Measurements from ENCODE around the gene SLIT3.

The SLIT3 gene

DNA sequence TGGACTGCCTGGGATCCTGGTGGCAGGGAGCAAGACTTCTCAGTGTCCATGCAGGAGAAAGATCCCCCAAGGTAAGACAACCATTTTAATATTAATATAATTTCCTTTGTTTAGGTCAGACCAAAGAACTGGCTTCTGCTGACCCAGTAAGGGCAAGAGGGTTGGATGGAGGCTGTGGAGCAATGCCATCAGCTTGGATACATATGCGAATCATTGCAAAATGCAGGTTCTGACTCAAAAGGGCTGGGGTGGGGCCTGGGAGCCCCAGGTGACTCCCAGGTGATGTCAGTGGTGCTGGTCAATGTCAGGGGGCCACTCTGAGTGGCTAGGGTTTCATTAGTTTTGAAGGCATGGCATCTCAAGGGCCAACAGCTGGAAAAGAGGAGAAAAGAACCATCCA is 632.9 kb downstream of the SLIT3 start:
- Histone ChIP-seq H3K4me1 (ENCODE audit: control insufficient read depth, insufficient read depth, low read length) (no peaks in the 10 kb centered on the region), H3K9ac (ENCODE audit: low read length) (no peak overlapping the region), H3K27me3 (ENCODE audit: control insufficient read depth, insufficient read depth, low read length) (no peaks in the 10 kb centered on the region), H3K9me3 (ENCODE audit: control insufficient read depth, insufficient read depth, low read depth, low read length) (no peaks in the 10 kb centered on the region), H3K27ac (ENCODE audit: low read depth, low read length) (no peak overlapping the region), H3K4me3 (ENCODE audit: low read depth, low read length) (no peak overlapping the region), H3K36me3 (ENCODE audit: control insufficient read depth, insufficient read depth, low read length) (no peaks in the 10 kb centered on the region)

DNA sequence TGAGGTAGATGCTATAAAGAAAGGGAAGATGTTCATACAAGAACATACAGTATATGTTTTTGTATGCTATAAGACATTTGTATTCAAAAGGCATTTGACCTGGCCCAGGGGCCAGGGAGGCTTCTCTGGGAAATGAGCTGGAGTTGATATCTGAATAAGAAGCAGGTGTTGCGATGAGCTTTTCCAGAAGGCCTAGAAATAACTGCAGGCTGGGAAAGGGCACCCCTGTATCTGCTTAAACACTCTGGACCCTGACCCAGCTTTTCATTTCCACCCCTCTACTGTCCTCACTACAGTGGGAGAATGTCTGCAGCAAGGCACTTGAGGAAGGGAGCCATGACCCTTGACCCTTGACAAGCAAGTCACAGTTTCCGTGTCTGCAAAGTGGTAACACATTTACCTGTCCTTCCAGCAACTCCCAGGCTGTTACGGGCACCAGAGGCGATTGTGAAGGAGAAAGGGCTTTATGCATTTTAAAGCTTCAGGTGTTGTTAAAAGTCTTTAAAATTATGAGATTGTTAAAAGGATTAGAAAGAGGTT is 633.6 kb downstream of the SLIT3 start:
- no peak overlapping the region for H3K9ac ChIP-seq (ENCODE audit: low read length)
- no peaks in the 10 kb centered on the region for H3K4me1 ChIP-seq (ENCODE audit: control insufficient read depth, insufficient read depth, low read length)
- no peaks in the 10 kb centered on the region for H3K36me3 ChIP-seq (ENCODE audit: control insufficient read depth, insufficient read depth, low read length)
- no peak overlapping the region for H3K27ac ChIP-seq (ENCODE audit: low read depth, low read length)
- H3K9me3 ChIP-seq (ENCODE audit: control insufficient read depth, insufficient read depth, low read depth, low read length) = no peaks in the 10 kb centered on the region
- H3K4me3 ChIP-seq (ENCODE audit: low read depth, low read length) = no peak overlapping the region
- H3K27me3 ChIP-seq (ENCODE audit: control insufficient read depth, insufficient read depth, low read length) = no peaks in the 10 kb centered on the region

GRCh38 chr5:168666356-168666755 is 634.6 kb downstream of the SLIT3 start:
- Histone ChIP-seq H3K4me3 (ENCODE audit: low read depth, low read length) (no peak overlapping the region), H3K27me3 (ENCODE audit: control insufficient read depth, insufficient read depth, low read length) (no peaks in the 10 kb centered on the region), H3K4me1 (ENCODE audit: control insufficient read depth, insufficient read depth, low read length) (no peaks in the 10 kb centered on the region), H3K36me3 (ENCODE audit: control insufficient read depth, insufficient read depth, low read length) (no peaks in the 10 kb centered on the region), H3K27ac (ENCODE audit: low read depth, low read length) (no peak overlapping the region), H3K9ac (ENCODE audit: low read length) (no peak overlapping the region), H3K9me3 (ENCODE audit: control insufficient read depth, insufficient read depth, low read depth, low read length) (no peaks in the 10 kb centered on the region)

- H3K36me3 ChIP-seq (ENCODE audit: control insufficient read depth, insufficient read depth, low read length) = no peaks in the 10 kb centered on the region
- H3K9ac ChIP-seq (ENCODE audit: low read length) = no peak overlapping the region
- H3K27me3 ChIP-seq (ENCODE audit: control insufficient read depth, insufficient read depth, low read length) = no peaks in the 10 kb centered on the region
- H3K4me3 ChIP-seq (ENCODE audit: low read depth, low read length) = no peak overlapping the region
- peaks cover 4% of the 10 kb centered on the region; the same call in 1 of the 2 replicates for H3K4me1 ChIP-seq (ENCODE audit: control insufficient read depth, insufficient read depth, low read length)
- no peaks in the 10 kb centered on the region for H3K9me3 ChIP-seq (ENCODE audit: control insufficient read depth, insufficient read depth, low read depth, low read length)
- no peak overlapping the region for H3K27ac ChIP-seq (ENCODE audit: low read depth, low read length)
Observed at GRCh38 chr5:168663276-168664004, 637.5 kb downstream of the SLIT3 start.

DNA sequence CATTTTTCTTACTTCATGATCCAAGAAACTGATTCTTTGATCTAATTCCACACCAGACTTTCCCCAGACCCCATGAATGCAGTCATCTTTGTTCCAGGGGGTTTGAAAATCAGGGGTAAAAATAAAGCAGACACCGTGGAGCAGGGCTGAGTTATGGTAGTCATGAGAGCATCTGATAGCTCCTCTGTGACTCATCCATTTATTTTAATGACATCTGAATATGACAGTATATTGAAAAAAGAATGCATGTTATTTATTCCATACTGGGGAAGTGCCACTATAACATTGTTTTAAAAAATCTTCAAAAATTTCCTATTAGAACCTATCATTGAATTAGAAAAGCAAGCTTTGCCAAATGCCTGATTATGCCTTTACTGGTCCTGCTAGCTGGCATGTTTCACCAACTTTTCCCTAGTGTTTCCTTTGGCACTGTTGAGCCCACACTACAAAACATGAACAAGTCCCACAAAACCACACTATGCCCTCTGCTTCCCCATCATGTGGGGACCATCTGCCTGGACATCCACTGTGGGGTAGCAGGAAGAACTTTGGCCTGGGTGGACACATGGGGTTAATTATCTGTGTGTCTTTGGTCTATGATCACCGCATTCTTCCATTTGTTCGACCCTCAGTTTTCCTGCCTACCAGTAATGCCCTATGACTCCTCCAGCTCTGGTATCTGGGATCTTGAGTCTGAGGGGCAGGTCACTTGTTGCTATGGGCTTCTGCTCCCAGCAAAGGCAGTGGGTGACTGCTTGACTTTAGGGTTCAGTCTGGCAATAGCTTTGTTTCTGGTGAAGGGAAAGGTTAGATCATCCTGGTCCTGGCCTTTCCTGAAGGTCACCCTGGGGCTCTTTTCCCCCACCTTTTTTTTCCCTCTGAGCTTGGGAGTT is 639.1 kb downstream of the SLIT3 start:
- Histone ChIP-seq H3K36me3 (ENCODE audit: control insufficient read depth, insufficient read depth, low read length) (no peaks in the 10 kb centered on the region), H3K4me3 (ENCODE audit: low read depth, low read length) (no peak overlapping the region), H3K4me1 (ENCODE audit: control insufficient read depth, insufficient read depth, low read length) (peaks cover 5% of the 10 kb centered on the region; the same call in 1 of the 2 replicates), H3K9me3 (ENCODE audit: control insufficient read depth, insufficient read depth, low read depth, low read length) (no peaks in the 10 kb centered on the region), H3K27me3 (ENCODE audit: control insufficient read depth, insufficient read depth, low read length) (no peaks in the 10 kb centered on the region), H3K27ac (ENCODE audit: low read depth, low read length) (no peak overlapping the region), H3K9ac (ENCODE audit: low read length) (no peak overlapping the region)

DNA sequence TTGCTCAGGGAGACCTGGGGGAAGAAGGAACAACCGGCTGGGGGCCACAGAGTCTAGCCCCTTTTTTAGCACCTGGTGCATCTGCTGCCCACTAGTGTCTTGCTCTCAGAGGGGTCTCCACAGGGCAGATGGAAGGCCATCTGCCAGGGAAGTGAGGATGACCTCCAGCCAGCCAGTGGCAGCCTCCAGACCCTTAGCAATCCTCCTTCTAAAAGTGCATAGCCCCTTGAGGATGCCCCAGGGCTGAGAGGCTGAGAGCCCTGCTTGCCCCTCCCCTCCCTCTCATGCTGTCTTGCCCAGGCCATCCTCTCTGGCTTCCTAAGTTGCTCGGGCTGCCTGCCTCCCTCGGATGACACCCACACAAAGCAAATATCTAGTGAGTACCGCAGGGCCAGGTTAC is 640.2 kb downstream of the SLIT3 start:
- no peaks in the 10 kb centered on the region for H3K27me3 ChIP-seq (ENCODE audit: control insufficient read depth, insufficient read depth, low read length)
- H3K4me3 ChIP-seq (ENCODE audit: low read depth, low read length) = no peak overlapping the region
- H3K27ac ChIP-seq (ENCODE audit: low read depth, low read length) = no peak overlapping the region
- H3K36me3 ChIP-seq (ENCODE audit: control insufficient read depth, insufficient read depth, low read length) = no peaks in the 10 kb centered on the region
- no peak overlapping the region for H3K9ac ChIP-seq (ENCODE audit: low read length)
- peaks cover 5% of the 10 kb centered on the region; the same call in 1 of the 2 replicates for H3K4me1 ChIP-seq (ENCODE audit: control insufficient read depth, insufficient read depth, low read length)
- H3K9me3 ChIP-seq (ENCODE audit: control insufficient read depth, insufficient read depth, low read depth, low read length) = no peaks in the 10 kb centered on the region

- H3K27ac ChIP-seq (ENCODE audit: low read depth, low read length) = no peak overlapping the region
- no peak overlapping the region for H3K9ac ChIP-seq (ENCODE audit: low read length)
- no peaks in the 10 kb centered on the region for H3K27me3 ChIP-seq (ENCODE audit: control insufficient read depth, insufficient read depth, low read length)
- no peaks in the 10 kb centered on the region for H3K36me3 ChIP-seq (ENCODE audit: control insufficient read depth, insufficient read depth, low read length)
- no peak overlapping the region for H3K4me3 ChIP-seq (ENCODE audit: low read depth, low read length)
- H3K9me3 ChIP-seq (ENCODE audit: control insufficient read depth, insufficient read depth, low read depth, low read length) = no peaks in the 10 kb centered on the region
- peaks cover 5% of the 10 kb centered on the region; the same call in 1 of the 2 replicates for H3K4me1 ChIP-seq (ENCODE audit: control insufficient read depth, insufficient read depth, low read length)
Observed at GRCh38 chr5:168659286-168659847, 641.6 kb downstream of the SLIT3 start.

DNA sequence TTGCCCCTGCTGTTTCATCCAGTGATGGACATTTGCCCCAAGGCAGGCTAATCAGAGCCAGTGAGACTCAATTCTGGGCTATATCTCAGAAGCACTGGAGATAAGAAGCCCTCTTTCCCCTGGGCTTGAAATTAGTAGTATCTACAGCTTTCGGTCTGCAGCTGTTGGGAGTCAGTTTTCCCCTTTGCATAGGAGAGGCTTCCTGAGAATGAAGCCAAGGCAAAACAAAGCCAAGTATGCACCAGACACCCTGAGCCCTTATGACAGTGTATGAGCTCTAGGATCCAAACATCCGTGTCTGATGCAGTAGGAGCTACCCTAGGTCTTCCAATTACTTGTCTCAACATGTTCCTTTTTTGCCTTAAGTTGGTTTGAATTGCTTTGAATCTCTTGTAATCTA is 642.5 kb downstream of the SLIT3 start:
- peaks cover 5% of the 10 kb centered on the region; the same call in 1 of the 2 replicates for H3K4me1 ChIP-seq (ENCODE audit: control insufficient read depth, insufficient read depth, low read length)
- no peaks in the 10 kb centered on the region for H3K36me3 ChIP-seq (ENCODE audit: control insufficient read depth, insufficient read depth, low read length)
- no peak overlapping the region for H3K27ac ChIP-seq (ENCODE audit: low read depth, low read length)
- H3K4me3 ChIP-seq (ENCODE audit: low read depth, low read length) = no peak overlapping the region
- H3K9ac ChIP-seq (ENCODE audit: low read length) = no peak overlapping the region
- H3K27me3 ChIP-seq (ENCODE audit: control insufficient read depth, insufficient read depth, low read length) = no peaks in the 10 kb centered on the region
- H3K9me3 ChIP-seq (ENCODE audit: control insufficient read depth, insufficient read depth, low read depth, low read length) = no peaks in the 10 kb centered on the region

DNA sequence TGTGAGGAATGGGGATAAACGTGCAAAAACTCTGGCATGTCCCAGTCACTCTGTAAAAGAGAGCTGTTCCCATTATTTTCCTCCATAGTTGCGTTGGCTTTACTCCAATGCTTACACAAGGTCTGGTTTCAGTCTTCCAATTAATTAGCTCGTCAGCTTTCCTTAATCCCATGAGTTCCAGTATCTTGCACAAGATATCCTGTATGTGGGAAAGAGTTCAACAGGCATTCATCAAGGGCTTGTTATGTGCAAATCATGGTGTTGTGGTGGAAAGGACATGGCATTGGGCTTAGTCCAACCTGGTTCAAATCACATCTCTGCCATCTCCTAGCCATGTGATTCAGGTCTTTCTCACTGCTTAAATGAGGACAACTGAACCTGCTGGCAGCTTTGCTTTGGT is 644.3 kb downstream of the SLIT3 start:
- Histone ChIP-seq H3K4me3 (ENCODE audit: low read depth, low read length) (no peak overlapping the region), H3K36me3 (ENCODE audit: control insufficient read depth, insufficient read depth, low read length) (no peaks in the 10 kb centered on the region), H3K27me3 (ENCODE audit: control insufficient read depth, insufficient read depth, low read length) (no peaks in the 10 kb centered on the region), H3K9ac (ENCODE audit: low read length) (no peak overlapping the region), H3K4me1 (ENCODE audit: control insufficient read depth, insufficient read depth, low read length) (peaks cover 5% of the 10 kb centered on the region; the same call in 1 of the 2 replicates), H3K27ac (ENCODE audit: low read depth, low read length) (no peak overlapping the region), H3K9me3 (ENCODE audit: control insufficient read depth, insufficient read depth, low read depth, low read length) (no peaks in the 10 kb centered on the region)

- peaks cover 5% of the 10 kb centered on the region; the same call in 1 of the 2 replicates for H3K4me1 ChIP-seq (ENCODE audit: control insufficient read depth, insufficient read depth, low read length)
- H3K27me3 ChIP-seq (ENCODE audit: control insufficient read depth, insufficient read depth, low read length) = no peaks in the 10 kb centered on the region
- no peak overlapping the region for H3K27ac ChIP-seq (ENCODE audit: low read depth, low read length)
- no peak overlapping the region for H3K4me3 ChIP-seq (ENCODE audit: low read depth, low read length)
- H3K9ac ChIP-seq (ENCODE audit: low read length) = no peak overlapping the region
- H3K9me3 ChIP-seq (ENCODE audit: control insufficient read depth, insufficient read depth, low read depth, low read length) = no peaks in the 10 kb centered on the region
- no peaks in the 10 kb centered on the region for H3K36me3 ChIP-seq (ENCODE audit: control insufficient read depth, insufficient read depth, low read length)
Observed at GRCh38 chr5:168655316-168655715, 645.6 kb downstream of the SLIT3 start.

Measured in HUES6 (cell line).